ENCODE measurements around the gene PPARD.

DNA sequence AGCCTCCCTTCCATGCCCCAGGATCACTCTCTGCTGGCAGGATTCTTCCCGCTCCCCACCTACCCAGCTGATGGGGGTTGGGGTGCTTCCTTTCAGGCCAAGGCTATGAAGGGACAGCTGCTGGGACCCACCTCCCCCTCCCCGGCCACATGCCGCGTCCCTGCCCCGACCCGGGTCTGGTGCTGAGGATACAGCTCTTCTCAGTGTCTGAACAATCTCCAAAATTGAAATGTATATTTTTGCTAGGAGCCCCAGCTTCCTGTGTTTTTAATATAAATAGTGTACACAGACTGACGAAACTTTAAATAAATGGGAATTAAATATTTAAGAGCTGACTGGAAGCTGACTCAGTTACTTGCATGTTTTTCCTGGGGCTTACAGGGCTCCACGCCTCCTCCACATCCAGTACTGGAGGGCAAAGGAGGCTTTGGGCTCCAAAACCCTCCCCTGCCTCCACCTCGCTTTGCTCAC lies 85.5 kb downstream of the PPARD start:
- TF ChIP-seq, protein P1, sequence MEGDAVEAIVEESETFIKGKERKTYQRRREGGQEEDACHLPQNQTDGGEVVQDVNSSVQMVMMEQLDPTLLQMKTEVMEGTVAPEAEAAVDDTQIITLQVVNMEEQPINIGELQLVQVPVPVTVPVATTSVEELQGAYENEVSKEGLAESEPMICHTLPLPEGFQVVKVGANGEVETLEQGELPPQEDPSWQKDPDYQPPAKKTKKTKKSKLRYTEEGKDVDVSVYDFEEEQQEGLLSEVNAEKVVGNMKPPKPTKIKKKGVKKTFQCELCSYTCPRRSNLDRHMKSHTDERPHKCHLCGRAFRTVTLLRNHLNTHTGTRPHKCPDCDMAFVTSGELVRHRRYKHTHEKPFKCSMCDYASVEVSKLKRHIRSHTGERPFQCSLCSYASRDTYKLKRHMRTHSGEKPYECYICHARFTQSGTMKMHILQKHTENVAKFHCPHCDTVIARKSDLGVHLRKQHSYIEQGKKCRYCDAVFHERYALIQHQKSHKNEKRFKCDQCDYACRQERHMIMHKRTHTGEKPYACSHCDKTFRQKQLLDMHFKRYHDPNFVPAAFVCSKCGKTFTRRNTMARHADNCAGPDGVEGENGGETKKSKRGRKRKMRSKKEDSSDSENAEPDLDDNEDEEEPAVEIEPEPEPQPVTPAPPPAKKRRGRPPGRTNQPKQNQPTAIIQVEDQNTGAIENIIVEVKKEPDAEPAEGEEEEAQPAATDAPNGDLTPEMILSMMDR (IDR thresholded peaks at IDR 0.05): no peak
- TF ChIP-seq POLR2AphosphoS5 (IDR thresholded peaks at IDR 0.05): no peak
- TF ChIP-seq EP300 (IDR thresholded peaks at IDR 0.05): no peak
